ENCODE data around the gene EMILIN2. TPM values are rescaled to one million over a fixed set of nuclear protein-coding genes. Genes with fewer than 3 reads are reported as not detected.

Gene EMILIN2
- total RNA-seq, 1 experiment from 2014 or later: 11.7 TPM

- TF ChIP-seq ZNF396 (CRISPR knock-in tag; IDR thresholded peaks at IDR 0.05; ENCODE audit: borderline replicate concordance) (no peak), CREB1 (CRISPR knock-in tag; IDR thresholded peaks at IDR 0.05) (no peak), FOXJ3 (CRISPR knock-in tag; IDR thresholded peaks at IDR 0.05; ENCODE audit: borderline replicate concordance) (no peak), ZNF671 (CRISPR knock-in tag; IDR thresholded peaks at IDR 0.05) (no peak), ATF3 (CRISPR knock-in tag; conservative IDR thresholded peaks at IDR 0.05) (no peak), ZNF512 (CRISPR knock-in tag; IDR thresholded peaks at IDR 0.05; ENCODE audit: borderline replicate concordance) (no peak), ATF6 (CRISPR knock-in tag; IDR thresholded peaks at IDR 0.05) (no peak)
Observed at GRCh38 chr18:2948038-2948437, 101.2 kb downstream of the EMILIN2 start (continued).

- Mint-ChIP-seq H3K27me3 (ENCODE audit: low read depth) (no peaks in the 10 kb centered on the region), H3K4me1 (no peaks in the 10 kb centered on the region), H3K27ac (no peak overlapping the region), H3K36me3 (peaks cover 31% of the 10 kb centered on the region), H3K4me3 (no peak overlapping the region), H3K9me3 (no peaks in the 10 kb centered on the region)
- DNase-seq (ENCODE audit: low spot score) (no peak), ATAC-seq (no peak)
- POLR2A ChIA-PET: no interaction called here
- CTCF ChIA-PET: interaction anchor here (1.4 kb wide), 1 partner anchor 176 kb away, joined by 6 read pairs; no protein-coding TSS in a partner anchor
- TF ChIP-seq OVOL2 (CRISPR knock-in tag; IDR thresholded peaks at IDR 0.05; ENCODE audit: borderline replicate concordance): no peak
- TF ChIP-seq FOXJ3 (CRISPR knock-in tag; IDR thresholded peaks at IDR 0.05; ENCODE audit: borderline replicate concordance): no peak
- TF ChIP-seq ETV6 (CRISPR knock-in tag; IDR thresholded peaks at IDR 0.05): no peak
- no peak for TF ChIP-seq MXD4 (CRISPR knock-in tag; IDR thresholded peaks at IDR 0.05; ENCODE audit: borderline replicate concordance)
- no peak for TF ChIP-seq ZNF219 (CRISPR knock-in tag; IDR thresholded peaks at IDR 0.05; ENCODE audit: borderline replicate concordance)
- no peak for TF ChIP-seq AR (CRISPR knock-in tag; IDR thresholded peaks at IDR 0.05)
- TF ChIP-seq USF1 (CRISPR knock-in tag; IDR thresholded peaks at IDR 0.05): no peak
- no peak for TF ChIP-seq ZNF138 (CRISPR knock-in tag; conservative IDR thresholded peaks at IDR 0.05)
- TF ChIP-seq ZNF263 (CRISPR knock-in tag; IDR thresholded peaks at IDR 0.05; ENCODE audit: low read depth): no peak
- TF ChIP-seq NR3C1 (CRISPR knock-in tag; conservative IDR thresholded peaks at IDR 0.05; ENCODE audit: low read depth): no peak
- no peak for TF ChIP-seq ESRRA (CRISPR knock-in tag; IDR thresholded peaks at IDR 0.05; ENCODE audit: borderline replicate concordance)
- no peak for TF ChIP-seq IRF1 (CRISPR knock-in tag; IDR thresholded peaks at IDR 0.05)
- no peak for TF ChIP-seq KAT7 (CRISPR knock-in tag; IDR thresholded peaks at IDR 0.05; ENCODE audit: borderline replicate concordance)
- TF ChIP-seq FOXP4 (CRISPR knock-in tag; IDR thresholded peaks at IDR 0.05): no peak
- TF ChIP-seq HMGXB4 (CRISPR knock-in tag; IDR thresholded peaks at IDR 0.05): no peak
- TF ChIP-seq TCF7 (CRISPR knock-in tag; IDR thresholded peaks at IDR 0.05; ENCODE audit: low read depth): no peak
- no peak for TF ChIP-seq MLX (CRISPR knock-in tag; IDR thresholded peaks at IDR 0.05)
Observed at GRCh38 chr18:2952605-2953004, 105.8 kb downstream of the EMILIN2 start.

Measured in WTC11 (cell line).